LNCaP clone FGC (cell line): ENCODE measurements around the gene RCOR2.
"Not testable (repeated sequence)": the region's sequence is repeated elsewhere in the genome, so short reads cannot be mapped to it uniquely, and the experiment has no call there.

Source experiments
- DNase-seq: peaks from one replicate; pipeline ENCODE4 v3.0.0-alpha.2; 2011; ENCODE audit warnings: low read depth
- H3K4me3 ChIP-seq: 2 replicates; pipeline ENCODE4 v1.5.1; 2011; ENCODE audit warnings: mild to moderate bottlenecking, low read depth, low read length, control low read depth
- CTCF ChIP-seq: IDR thresholded peaks from 2 replicates; pipeline ENCODE4 v1.5.1; 2012; ENCODE audit warnings: mild to moderate bottlenecking; ENCODE audit not compliant: control insufficient read depth, insufficient read depth; ENCODE audit errors: extremely low read depth

RCOR2 gene

GRCh38 chr11:63867511-63867910 lies 49.5 kb downstream of the RCOR2 start:
- DNase-seq: no peak
- TF ChIP-seq CTCF: no peak
- no peak overlapping the region for H3K4me3 ChIP-seq

GRCh38 chr11:63866211-63866610 lies 50.8 kb downstream of the RCOR2 start:
- H3K4me3 ChIP-seq: no peak overlapping the region
- no peak for TF ChIP-seq CTCF
- peak; percentile 86 for DNase-seq

GRCh38 chr11:63863620-63864019 lies 53.3 kb downstream of the RCOR2 start:
- not testable (repeated sequence) for H3K4me3 ChIP-seq, DNase-seq

- TF ChIP-seq CTCF: no peak
- no peak overlapping the region for H3K4me3 ChIP-seq
- peak; percentile 85 for DNase-seq
Measured at GRCh38 chr11:63862923-63863322, 54.0 kb downstream of the RCOR2 start.
